ENCODE results near the gene NTF3. TPM values are rescaled to one million over a fixed set of nuclear protein-coding genes. Genes with fewer than 3 reads are reported as not detected.

The NTF3 gene
- polyA plus RNA-seq, 1 of the 3 experiments (the other 2 are of a cell fraction), result not detected

DNA sequence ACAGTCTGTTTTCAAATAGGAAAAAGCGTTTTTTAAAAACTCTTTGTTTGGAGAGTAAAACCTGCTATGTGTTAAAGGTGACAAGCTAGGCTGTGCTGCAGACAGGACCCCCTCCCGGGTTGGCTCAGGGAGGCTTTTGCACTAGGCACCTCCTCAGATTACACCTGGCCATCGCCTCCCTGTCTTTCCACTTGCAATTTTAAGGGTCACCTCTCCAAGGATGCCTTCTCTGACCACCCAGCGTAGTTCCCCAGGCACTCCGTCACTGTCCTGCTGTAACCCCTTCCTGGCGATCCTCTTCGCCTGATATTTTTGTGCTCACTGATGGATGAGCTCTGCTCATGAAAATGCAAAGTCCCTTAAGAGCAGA is 80.7 kb downstream of the NTF3 start:
- H3K27ac ChIP-seq (ENCODE audit: low read depth in 2 of 2, low read length in 1 of 2), result no peak overlapping the region
- ChIA-PET CTCF (no interaction called here), POLR2A (no interaction called here)
- H3K36me3 ChIP-seq (replicated peaks in 1 of 2; ENCODE audit: control insufficient read depth in 1 of 2, insufficient read depth in 2 of 2, low read length in 1 of 2), result no peaks in the 10 kb centered on the region
- no peak for DNase-seq
- 3% methylated on average over 7 of the region's 7 CpGs for WGBS (ENCODE audit: low lambda C conversion rate)
- H3K9me3 ChIP-seq, result no peaks in the 10 kb centered on the region
- H2AFZ ChIP-seq (ENCODE audit: low read depth), result no peak overlapping the region
- H3K79me2 ChIP-seq (ENCODE audit: insufficient read depth), result no peaks in the 10 kb centered on the region
- no peaks in the 10 kb centered on the region for H3K4me1 ChIP-seq (ENCODE audit: control insufficient read depth in 1 of 2, insufficient read depth in 2 of 2, low read depth in 1 of 2, low read length in 1 of 2)
- no peak overlapping the region for H3K4me3 ChIP-seq (ENCODE audit: low read depth in 2 of 2, low read length in 1 of 2)
- no peak overlapping the region for H3K9ac ChIP-seq
- no peaks in the 10 kb centered on the region for H4K20me1 ChIP-seq (ENCODE audit: insufficient read depth)
- no peak overlapping the region for H3K4me2 ChIP-seq
- TF ChIP-seq, protein P1, sequence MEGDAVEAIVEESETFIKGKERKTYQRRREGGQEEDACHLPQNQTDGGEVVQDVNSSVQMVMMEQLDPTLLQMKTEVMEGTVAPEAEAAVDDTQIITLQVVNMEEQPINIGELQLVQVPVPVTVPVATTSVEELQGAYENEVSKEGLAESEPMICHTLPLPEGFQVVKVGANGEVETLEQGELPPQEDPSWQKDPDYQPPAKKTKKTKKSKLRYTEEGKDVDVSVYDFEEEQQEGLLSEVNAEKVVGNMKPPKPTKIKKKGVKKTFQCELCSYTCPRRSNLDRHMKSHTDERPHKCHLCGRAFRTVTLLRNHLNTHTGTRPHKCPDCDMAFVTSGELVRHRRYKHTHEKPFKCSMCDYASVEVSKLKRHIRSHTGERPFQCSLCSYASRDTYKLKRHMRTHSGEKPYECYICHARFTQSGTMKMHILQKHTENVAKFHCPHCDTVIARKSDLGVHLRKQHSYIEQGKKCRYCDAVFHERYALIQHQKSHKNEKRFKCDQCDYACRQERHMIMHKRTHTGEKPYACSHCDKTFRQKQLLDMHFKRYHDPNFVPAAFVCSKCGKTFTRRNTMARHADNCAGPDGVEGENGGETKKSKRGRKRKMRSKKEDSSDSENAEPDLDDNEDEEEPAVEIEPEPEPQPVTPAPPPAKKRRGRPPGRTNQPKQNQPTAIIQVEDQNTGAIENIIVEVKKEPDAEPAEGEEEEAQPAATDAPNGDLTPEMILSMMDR (IDR thresholded peaks at IDR 0.05), result no peak
- TF ChIP-seq MXI1 (IDR thresholded peaks at IDR 0.05; ENCODE audit: low read depth, low read length), result no peak
- no peak for TF ChIP-seq EP300 (IDR thresholded peaks at IDR 0.05; ENCODE audit: borderline replicate concordance in 1 of 2, low read depth in 1 of 2, low read length in 1 of 2)
- peaks cover 63% of the 10 kb centered on the region; the same call in 1 of the 2 replicates for H3K27me3 ChIP-seq (ENCODE audit: insufficient read depth)
- H3F3A ChIP-seq (replicated peaks; ENCODE audit: insufficient read depth), result no peaks in the 10 kb centered on the region
- H3K9me2 ChIP-seq, result no peaks in the 10 kb centered on the region

DNA sequence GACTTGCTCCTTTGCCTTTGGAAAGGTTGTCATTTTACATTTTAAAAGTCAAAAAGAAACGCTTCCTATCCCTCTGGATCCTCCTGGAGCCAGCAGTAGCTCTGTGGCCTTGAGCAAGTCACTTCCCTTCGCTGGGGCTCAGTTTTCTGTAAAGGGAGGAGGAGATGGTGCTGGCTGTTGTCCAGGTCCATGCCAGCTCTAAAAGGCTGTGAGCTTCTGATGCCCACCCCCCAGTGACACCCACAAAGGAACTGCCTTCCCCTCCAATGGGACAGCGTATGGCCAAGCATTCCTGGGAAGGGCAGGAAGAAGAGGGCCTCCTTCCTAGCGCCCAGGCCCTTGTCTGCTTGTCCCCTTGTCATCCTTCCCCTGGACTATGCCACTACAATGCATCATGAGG is 81.5 kb downstream of the NTF3 start:
- no peak for TF ChIP-seq EP300 (IDR thresholded peaks at IDR 0.05; ENCODE audit: borderline replicate concordance in 1 of 2, low read depth in 1 of 2, low read length in 1 of 2)
- TF ChIP-seq RXRA (IDR thresholded peaks at IDR 0.05; ENCODE audit: borderline replicate concordance, low read depth), result no peak
- TF ChIP-seq TEAD4 (IDR thresholded peaks at IDR 0.05; ENCODE audit: borderline replicate concordance, insufficient read depth), result no peak
- TF ChIP-seq RFX5 (IDR thresholded peaks at IDR 0.05; ENCODE audit: low read length), result no peak
- TF ChIP-seq TCF12 (IDR thresholded peaks at IDR 0.05), result no peak
- TF ChIP-seq, protein P2, sequence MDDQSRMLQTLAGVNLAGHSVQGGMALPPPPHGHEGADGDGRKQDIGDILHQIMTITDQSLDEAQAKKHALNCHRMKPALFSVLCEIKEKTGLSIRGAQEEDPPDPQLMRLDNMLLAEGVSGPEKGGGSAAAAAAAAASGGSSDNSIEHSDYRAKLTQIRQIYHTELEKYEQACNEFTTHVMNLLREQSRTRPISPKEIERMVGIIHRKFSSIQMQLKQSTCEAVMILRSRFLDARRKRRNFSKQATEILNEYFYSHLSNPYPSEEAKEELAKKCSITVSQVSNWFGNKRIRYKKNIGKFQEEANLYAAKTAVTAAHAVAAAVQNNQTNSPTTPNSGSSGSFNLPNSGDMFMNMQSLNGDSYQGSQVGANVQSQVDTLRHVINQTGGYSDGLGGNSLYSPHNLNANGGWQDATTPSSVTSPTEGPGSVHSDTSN (IDR thresholded peaks at IDR 0.05), result no peak
- TF ChIP-seq ELF1 (IDR thresholded peaks at IDR 0.05), result no peak
- TF ChIP-seq, protein P3, sequence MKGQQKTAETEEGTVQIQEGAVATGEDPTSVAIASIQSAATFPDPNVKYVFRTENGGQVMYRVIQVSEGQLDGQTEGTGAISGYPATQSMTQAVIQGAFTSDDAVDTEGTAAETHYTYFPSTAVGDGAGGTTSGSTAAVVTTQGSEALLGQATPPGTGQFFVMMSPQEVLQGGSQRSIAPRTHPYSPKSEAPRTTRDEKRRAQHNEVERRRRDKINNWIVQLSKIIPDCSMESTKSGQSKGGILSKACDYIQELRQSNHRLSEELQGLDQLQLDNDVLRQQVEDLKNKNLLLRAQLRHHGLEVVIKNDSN (IDR thresholded peaks at IDR 0.05; ENCODE audit: borderline replicate concordance, low read depth), result no peak
- no peak for TF ChIP-seq CHD2 (IDR thresholded peaks at IDR 0.05; ENCODE audit: low read length, partially characterized antibody)
- TF ChIP-seq FOSL2 (IDR thresholded peaks at IDR 0.05; ENCODE audit: borderline replicate concordance, low read depth), result no peak
- TF ChIP-seq NFIC (IDR thresholded peaks at IDR 0.05; ENCODE audit: borderline replicate concordance), result no peak
- no peak for TF ChIP-seq RAD21 (IDR thresholded peaks at IDR 0.05; ENCODE audit: low read length)
- no peak for TF ChIP-seq FOXJ3 (CRISPR knock-in tag; IDR thresholded peaks at IDR 0.05)
- TF ChIP-seq, protein P4, sequence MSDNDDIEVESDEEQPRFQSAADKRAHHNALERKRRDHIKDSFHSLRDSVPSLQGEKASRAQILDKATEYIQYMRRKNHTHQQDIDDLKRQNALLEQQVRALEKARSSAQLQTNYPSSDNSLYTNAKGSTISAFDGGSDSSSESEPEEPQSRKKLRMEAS (IDR thresholded peaks at IDR 0.05; ENCODE audit: low read depth), result no peak
- TF ChIP-seq, protein P5, sequence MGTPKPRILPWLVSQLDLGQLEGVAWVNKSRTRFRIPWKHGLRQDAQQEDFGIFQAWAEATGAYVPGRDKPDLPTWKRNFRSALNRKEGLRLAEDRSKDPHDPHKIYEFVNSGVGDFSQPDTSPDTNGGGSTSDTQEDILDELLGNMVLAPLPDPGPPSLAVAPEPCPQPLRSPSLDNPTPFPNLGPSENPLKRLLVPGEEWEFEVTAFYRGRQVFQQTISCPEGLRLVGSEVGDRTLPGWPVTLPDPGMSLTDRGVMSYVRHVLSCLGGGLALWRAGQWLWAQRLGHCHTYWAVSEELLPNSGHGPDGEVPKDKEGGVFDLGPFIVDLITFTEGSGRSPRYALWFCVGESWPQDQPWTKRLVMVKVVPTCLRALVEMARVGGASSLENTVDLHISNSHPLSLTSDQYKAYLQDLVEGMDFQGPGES (IDR thresholded peaks at IDR 0.05; ENCODE audit: low read depth, low read length), result no peak
- no peak for TF ChIP-seq RCOR1 (IDR thresholded peaks at IDR 0.05; ENCODE audit: low read length)
- TF ChIP-seq JUND (IDR thresholded peaks at IDR 0.05), result no peak
- TF ChIP-seq MXI1 (IDR thresholded peaks at IDR 0.05; ENCODE audit: low read depth, low read length), result no peak
- TF ChIP-seq SIN3A (IDR thresholded peaks at IDR 0.05; ENCODE audit: borderline replicate concordance, low read depth, low read length), result no peak
- no peak overlapping the region for H3K4me2 ChIP-seq
- no peaks in the 10 kb centered on the region for H3F3A ChIP-seq (replicated peaks; ENCODE audit: insufficient read depth)
- CTCF ChIA-PET, result interaction anchor here (1.3 kb wide), 1 partner anchor 135 kb away, joined by 4 read pairs; no protein-coding TSS in a partner anchor
- POLR2A ChIA-PET, result no interaction called here
- no peaks in the 10 kb centered on the region for H4K20me1 ChIP-seq (ENCODE audit: insufficient read depth)
- H3K27me3 ChIP-seq (ENCODE audit: insufficient read depth), result peaks cover 63% of the 10 kb centered on the region; the same call in 1 of the 2 replicates
- DNase-seq, result no peak
- no peaks in the 10 kb centered on the region for H3K4me1 ChIP-seq (ENCODE audit: control insufficient read depth in 1 of 2, insufficient read depth in 2 of 2, low read depth in 1 of 2, low read length in 1 of 2)
- H3K9ac ChIP-seq, result no peak overlapping the region
- H3K9me2 ChIP-seq, result no peaks in the 10 kb centered on the region
- H3K4me3 ChIP-seq (ENCODE audit: low read depth in 2 of 2, low read length in 1 of 2), result no peak overlapping the region
- no peak overlapping the region for H2AFZ ChIP-seq (ENCODE audit: low read depth)
- no peaks in the 10 kb centered on the region for H3K79me2 ChIP-seq (ENCODE audit: insufficient read depth)
- H3K9me3 ChIP-seq, result no peaks in the 10 kb centered on the region
- H3K36me3 ChIP-seq (replicated peaks in 1 of 2; ENCODE audit: control insufficient read depth in 1 of 2, insufficient read depth in 2 of 2, low read length in 1 of 2), result no peaks in the 10 kb centered on the region
- H3K27ac ChIP-seq (ENCODE audit: low read depth in 2 of 2, low read length in 1 of 2), result no peak overlapping the region
- WGBS (ENCODE audit: low lambda C conversion rate), result 6% methylated on average over 4 of the region's 4 CpGs
